Measurements from ENCODE around the gene SPSB2. TPM values are rescaled to one million over a fixed set of nuclear protein-coding genes. Genes with fewer than 3 reads are reported as not detected.
A peak's percentile ranks its signal among the peaks of the same experiment; 100 is the strongest.

Gene SPSB2
- total RNA-seq, 4 donors from 2014 or later = 9.4 to 12.7 (median 11.8) TPM

DNA sequence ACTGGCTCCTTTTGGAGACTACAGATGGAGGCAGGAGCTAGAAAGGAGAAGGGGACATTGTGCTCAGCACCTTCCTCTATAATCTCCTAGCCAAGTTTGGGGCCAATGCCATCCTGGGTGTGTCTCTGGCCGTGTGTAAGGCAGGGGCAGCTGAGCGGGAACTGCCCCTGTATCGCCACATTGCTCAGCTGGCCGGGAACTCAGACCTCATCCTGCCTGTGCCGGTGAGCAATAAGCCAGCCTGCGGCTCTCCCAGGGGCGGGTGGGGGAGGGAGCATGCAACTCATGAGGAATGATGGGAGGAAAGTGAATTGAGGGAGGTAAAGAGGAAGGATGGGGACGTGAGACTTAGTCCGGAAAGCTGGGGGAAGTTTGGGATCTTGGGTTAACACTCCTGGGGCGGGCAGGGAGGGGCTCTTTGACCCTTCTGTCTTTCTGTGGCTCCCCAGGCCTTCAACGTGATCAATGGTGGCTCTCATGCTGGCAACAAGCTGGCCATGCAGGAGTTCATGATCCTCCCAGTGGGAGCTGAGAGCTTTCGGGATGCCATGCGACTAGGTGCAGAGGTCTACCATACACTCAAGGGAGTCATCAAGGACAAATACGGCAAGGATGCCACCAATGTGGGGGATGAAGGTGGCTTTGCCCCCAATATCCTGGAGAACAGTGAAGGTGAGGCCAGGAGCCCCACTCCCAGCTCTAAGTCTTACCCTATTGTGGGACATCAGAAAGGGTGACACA lies 44.6 kb upstream of the SPSB2 start:
- DNase-seq (ENCODE audit: low spot score in 2 of 2) = no peak
- TF ChIP-seq, protein P1, sequence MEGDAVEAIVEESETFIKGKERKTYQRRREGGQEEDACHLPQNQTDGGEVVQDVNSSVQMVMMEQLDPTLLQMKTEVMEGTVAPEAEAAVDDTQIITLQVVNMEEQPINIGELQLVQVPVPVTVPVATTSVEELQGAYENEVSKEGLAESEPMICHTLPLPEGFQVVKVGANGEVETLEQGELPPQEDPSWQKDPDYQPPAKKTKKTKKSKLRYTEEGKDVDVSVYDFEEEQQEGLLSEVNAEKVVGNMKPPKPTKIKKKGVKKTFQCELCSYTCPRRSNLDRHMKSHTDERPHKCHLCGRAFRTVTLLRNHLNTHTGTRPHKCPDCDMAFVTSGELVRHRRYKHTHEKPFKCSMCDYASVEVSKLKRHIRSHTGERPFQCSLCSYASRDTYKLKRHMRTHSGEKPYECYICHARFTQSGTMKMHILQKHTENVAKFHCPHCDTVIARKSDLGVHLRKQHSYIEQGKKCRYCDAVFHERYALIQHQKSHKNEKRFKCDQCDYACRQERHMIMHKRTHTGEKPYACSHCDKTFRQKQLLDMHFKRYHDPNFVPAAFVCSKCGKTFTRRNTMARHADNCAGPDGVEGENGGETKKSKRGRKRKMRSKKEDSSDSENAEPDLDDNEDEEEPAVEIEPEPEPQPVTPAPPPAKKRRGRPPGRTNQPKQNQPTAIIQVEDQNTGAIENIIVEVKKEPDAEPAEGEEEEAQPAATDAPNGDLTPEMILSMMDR (IDR thresholded peaks at IDR 0.05) = no peak
- TF ChIP-seq POLR2A (IDR thresholded peaks at IDR 0.05) (no peak), EP300 (IDR thresholded peaks at IDR 0.05) (no peak)
- Histone ChIP-seq H3K27me3 (no peaks in the 10 kb centered on the region), H3K36me3 (peaks cover 0 to 63% (median 0%) of the 10 kb centered on the region in 3 donors), H3K27ac (no peak overlapping the region), H3K4me3 (no peak overlapping the region), H3K9me3 (no peaks in the 10 kb centered on the region), H3K4me1 (peaks cover 0 to 28% (median 11%) of the 10 kb centered on the region in 4 donors)
- 70% methylated on average over 14 of the region's 14 CpGs for WGBS, 2 donors

DNA sequence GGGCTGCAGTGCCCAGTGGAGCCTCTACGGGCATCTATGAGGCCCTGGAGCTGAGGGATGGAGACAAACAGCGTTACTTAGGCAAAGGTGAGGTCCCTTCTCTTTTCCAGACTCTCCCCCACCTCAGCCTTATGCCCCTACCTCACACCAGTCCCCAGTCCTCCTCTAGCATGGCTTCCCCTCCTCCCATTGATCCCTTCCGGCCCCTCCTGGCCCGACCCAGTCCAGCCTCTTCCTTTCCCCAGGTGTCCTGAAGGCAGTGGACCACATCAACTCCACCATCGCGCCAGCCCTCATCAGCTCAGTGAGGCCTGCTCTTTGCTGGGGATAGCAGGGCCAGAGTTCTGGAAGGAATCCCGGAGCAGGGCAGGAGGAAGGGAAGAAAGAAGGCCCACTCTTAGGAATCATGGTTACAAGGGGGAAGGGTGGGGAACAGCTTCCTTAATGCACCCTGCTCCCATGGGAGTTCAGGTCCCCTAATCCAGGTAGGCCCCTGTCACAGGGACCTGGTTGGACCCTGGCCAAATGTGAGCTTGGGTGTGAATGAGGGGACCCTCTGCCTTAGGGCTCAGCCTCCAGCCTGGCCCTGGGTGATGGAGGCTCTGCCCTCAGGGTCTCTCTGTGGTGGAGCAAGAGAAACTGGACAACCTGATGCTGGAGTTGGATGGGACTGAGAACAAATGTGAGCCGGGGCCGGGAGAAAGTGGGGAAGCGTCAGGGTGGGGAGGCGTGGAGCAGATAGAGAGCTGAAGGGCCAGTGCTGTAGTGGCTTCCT lies 43.5 kb upstream of the SPSB2 start:
- Histone ChIP-seq H3K4me1 (peaks cover 0 to 28% (median 11%) of the 10 kb centered on the region in 4 donors), H3K27ac (peak overlapping the region in 1 of 4 donors; percentile 88), H3K36me3 (peaks cover 0 to 53% (median 0%) of the 10 kb centered on the region in 3 donors), H3K27me3 (no peaks in the 10 kb centered on the region), H3K4me3 (no peak overlapping the region), H3K9me3 (no peaks in the 10 kb centered on the region)
- DNase-seq (ENCODE audit: low spot score in 2 of 2) = no peak
- WGBS, 2 donors = 86 to 87% methylated on average over 11 of the region's 11 CpGs
- TF ChIP-seq, protein P1 (IDR thresholded peaks at IDR 0.05) = no peak
- TF ChIP-seq EP300 (IDR thresholded peaks at IDR 0.05) = no peak
- TF ChIP-seq POLR2A (IDR thresholded peaks at IDR 0.05) = no peak

DNA sequence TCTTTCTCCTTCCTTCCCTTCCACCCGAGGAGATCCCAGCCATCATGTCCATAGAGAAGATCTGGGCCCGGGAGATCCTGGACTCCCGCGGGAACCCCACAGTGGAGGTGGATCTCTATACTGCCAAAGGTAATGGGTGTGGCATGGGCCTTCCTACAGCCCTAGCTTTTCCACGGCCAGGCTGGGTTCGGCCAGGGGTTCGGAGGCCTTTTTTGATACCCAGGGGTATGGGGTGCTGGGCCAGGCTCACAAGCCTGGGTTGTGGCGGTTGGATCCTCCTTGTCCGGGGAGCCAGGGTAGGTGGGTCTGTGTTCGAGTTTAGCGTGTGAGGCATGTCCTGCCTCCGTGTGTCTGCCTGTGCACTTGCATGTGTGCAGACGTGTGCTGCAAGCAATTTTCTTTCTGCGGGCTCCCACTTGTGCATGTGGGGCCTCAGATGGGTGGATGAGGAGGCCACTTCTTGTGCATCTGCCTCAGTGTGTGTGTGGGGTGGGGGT lies 42.7 kb upstream of the SPSB2 start:
- DNase-seq (ENCODE audit: low spot score in 2 of 2) = no peak
- TF ChIP-seq EP300 (IDR thresholded peaks at IDR 0.05) (no peak), POLR2A (IDR thresholded peaks at IDR 0.05) (no peak)
- TF ChIP-seq, protein P1 (IDR thresholded peaks at IDR 0.05) = no peak
- peaks cover 0 to 45% (median 0%) of the 10 kb centered on the region in 3 donors for H3K36me3 ChIP-seq
- WGBS, 2 donors = 72 to 77% methylated on average over 13 to 14 of the region's 14 CpGs
- H3K4me3 ChIP-seq = peak overlapping the region in 2 of 4 donors; percentile 74
- H3K27ac ChIP-seq = peak overlapping the region in 1 of 4 donors; percentile 88
- no peaks in the 10 kb centered on the region for H3K27me3 ChIP-seq
- H3K9me3 ChIP-seq = no peaks in the 10 kb centered on the region
- H3K4me1 ChIP-seq = peaks cover 0 to 28% (median 11%) of the 10 kb centered on the region in 4 donors

DNA sequence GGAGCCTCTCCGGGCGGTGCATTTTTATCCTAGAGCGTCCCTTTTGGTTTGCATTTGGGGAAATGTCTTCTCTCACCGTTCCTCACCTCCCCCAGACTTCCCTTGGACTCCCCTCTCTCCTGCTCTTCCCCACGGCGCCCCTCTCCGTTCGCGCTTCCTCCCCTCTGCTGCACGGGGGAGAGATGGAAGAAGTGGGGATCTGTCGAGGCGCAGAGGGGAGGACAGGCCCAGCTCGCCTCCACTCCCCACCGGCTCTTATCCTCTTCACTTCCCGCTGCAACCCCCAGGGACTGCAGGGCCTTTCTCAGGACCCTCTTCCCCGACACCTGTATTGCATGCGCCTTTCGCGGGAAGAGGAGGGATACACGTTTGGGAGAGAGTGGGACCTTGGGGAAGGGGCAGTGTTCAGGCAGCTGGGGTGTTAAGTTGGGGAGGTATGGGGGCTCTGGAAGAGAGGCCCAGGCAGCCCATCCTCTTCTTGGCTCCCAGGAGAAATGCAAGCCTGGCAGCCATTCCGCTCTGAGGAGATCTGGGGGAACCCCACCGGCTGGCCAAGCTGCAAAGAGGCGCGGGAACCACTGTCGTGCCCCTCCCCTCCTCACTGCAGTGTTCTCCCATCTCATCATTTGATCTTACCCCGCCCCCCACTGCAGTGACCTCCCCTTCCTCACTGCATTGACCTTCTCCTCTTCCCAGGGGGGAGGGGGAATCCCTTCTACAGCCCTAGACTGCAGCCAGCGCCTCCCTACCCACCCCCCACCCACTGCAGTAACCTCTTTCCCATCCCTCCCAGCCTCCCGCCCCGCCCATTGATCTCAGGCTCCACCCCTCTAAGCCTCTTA lies 42.1 kb upstream of the SPSB2 start:
- TF ChIP-seq, protein P1 (IDR thresholded peaks at IDR 0.05) = peak in 1 of 5 experiments; percentile 11
- TF ChIP-seq EP300 (IDR thresholded peaks at IDR 0.05) = no peak
- peaks cover 0 to 28% (median 11%) of the 10 kb centered on the region in 4 donors for H3K4me1 ChIP-seq
- WGBS, 2 donors = 4 to 12% methylated on average over 27 to 29 of the region's 29 CpGs
- peak overlapping the region; percentile 48 to 74 (median 74) for H3K4me3 ChIP-seq
- H3K9me3 ChIP-seq = no peaks in the 10 kb centered on the region
- peak overlapping the region; percentile 77 to 94 (median 84) for H3K27ac ChIP-seq
- H3K27me3 ChIP-seq = no peaks in the 10 kb centered on the region
- peak in 1 of 2 donors; percentile 37 for DNase-seq (ENCODE audit: low spot score in 2 of 2)
- H3K36me3 ChIP-seq = peaks cover 0 to 40% (median 0%) of the 10 kb centered on the region in 3 donors

All from tibial nerve (tissue), 4 donors.